Esophagus squamous epithelium (tissue), 4 donors: ENCODE data around the gene LYSMD3.

Experiments
- POLR2A ChIP-seq, 4 donors: fragments of 450-650 bp; IDR thresholded peaks; one replicate each; pipeline ENCODE4 v1.6.1; 2017; ENCODE audit warnings: antibody characterized with exemption in 4 of 4, mild to moderate bottlenecking in 4 of 4, moderate library complexity in 3 of 4
- TF ChIP-seq, protein P1 (sequence below), 6 experiments: fragments of 450-650 bp in 4 of 6; fragments of 200-600 bp in 2 of 6; sonication (generic) in 2 of 6; IDR thresholded peaks; one replicate each; pipeline ENCODE4 v1.5.1; 2016 to 2019; ENCODE audit warnings: antibody characterized with exemption in 6 of 6, mild to moderate bottlenecking in 4 of 6, moderate library complexity in 4 of 6

DNA sequence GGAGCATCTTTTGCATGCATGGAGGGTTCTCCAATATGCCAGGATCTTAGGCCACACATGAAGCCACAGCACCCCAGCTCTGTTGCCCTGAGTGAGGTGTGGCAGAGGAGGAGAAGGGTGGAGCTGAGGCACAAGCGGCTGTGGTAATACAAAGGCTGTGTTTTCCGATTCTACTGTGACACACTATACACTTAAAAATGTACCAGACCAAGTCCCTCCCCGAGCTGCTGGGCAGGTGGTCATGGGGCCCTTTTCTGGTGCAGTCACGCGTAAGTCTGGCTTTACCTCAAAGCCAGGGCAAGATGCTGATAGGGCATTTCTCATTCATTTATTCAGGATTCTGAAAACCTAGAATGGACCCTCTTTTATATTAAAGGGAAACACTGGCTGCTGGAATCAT is 33.0 kb upstream of the LYSMD3 start:
- TF ChIP-seq POLR2A (IDR thresholded peaks at IDR 0.05) = no peak
- TF ChIP-seq, protein P1, sequence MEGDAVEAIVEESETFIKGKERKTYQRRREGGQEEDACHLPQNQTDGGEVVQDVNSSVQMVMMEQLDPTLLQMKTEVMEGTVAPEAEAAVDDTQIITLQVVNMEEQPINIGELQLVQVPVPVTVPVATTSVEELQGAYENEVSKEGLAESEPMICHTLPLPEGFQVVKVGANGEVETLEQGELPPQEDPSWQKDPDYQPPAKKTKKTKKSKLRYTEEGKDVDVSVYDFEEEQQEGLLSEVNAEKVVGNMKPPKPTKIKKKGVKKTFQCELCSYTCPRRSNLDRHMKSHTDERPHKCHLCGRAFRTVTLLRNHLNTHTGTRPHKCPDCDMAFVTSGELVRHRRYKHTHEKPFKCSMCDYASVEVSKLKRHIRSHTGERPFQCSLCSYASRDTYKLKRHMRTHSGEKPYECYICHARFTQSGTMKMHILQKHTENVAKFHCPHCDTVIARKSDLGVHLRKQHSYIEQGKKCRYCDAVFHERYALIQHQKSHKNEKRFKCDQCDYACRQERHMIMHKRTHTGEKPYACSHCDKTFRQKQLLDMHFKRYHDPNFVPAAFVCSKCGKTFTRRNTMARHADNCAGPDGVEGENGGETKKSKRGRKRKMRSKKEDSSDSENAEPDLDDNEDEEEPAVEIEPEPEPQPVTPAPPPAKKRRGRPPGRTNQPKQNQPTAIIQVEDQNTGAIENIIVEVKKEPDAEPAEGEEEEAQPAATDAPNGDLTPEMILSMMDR (IDR thresholded peaks at IDR 0.05) = no peak
